HG03460 (cell line): ENCODE results near the gene KCTD14.

Experiments
- ATAC-seq: cut with Tn5 transposase; IDR thresholded peaks from one replicate; pipeline ENCODE4 v1.9.1; 2021; ENCODE audit not compliant: unreplicated experiment

Gene KCTD14

GRCh38 chr11:77966338-77966737 lies 56.7 kb downstream of the KCTD14 start:
- ATAC-seq, result no peak
